Ascending aorta (tissue), 2 donors: ENCODE data around the gene CRYM. TPM values are rescaled to one million over a fixed set of nuclear protein-coding genes. Genes with fewer than 3 reads are reported as not detected.
A peak's percentile ranks its signal among the peaks of the same experiment; 100 is the strongest.

Source experiments
- DNase-seq, 2 donors: peaks; one replicate each; pipeline ENCODE4 v3.0.0-alpha.2; 2019; ENCODE audit warnings: low spot score in 2 of 2
- H3K27ac ChIP-seq, 2 donors: fragments of 200-600 bp; sonication (generic); one replicate each; pipeline ENCODE4 v1.5.1; 2016 to 2017; ENCODE audit warnings: mild to moderate bottlenecking in 1 of 2
- H3K27me3 ChIP-seq: fragments of 200-600 bp; sonication (generic); one replicate; pipeline ENCODE4 v1.5.1; 2017
- H3K36me3 ChIP-seq, 2 donors: fragments of 200-600 bp; sonication (generic); one replicate each; pipeline ENCODE4 v1.5.1; 2016
- H3K4me1 ChIP-seq, 2 donors: fragments of 200-600 bp; sonication (generic); one replicate each; pipeline ENCODE4 v1.5.1; 2016 to 2017; ENCODE audit warnings: mild to moderate bottlenecking in 1 of 2
- H3K4me3 ChIP-seq, 2 donors: fragments of 200-600 bp; sonication (generic); one replicate each; pipeline ENCODE4 v1.5.1; 2016 to 2017; ENCODE audit warnings: mild to moderate bottlenecking in 1 of 2
- H3K9me3 ChIP-seq, 2 donors: fragments of 200-600 bp; sonication (generic); one replicate each; pipeline ENCODE4 v1.5.1; 2016
- intact Hi-C: fragments of 100-400 bp; cut with DNase I; formaldehyde crosslinking; loops from one replicate; pipeline ENCODE4 v1.15.1; 2023
- total RNA-seq: library from RNA; depleted of rRNA; stranded (reverse); fragments of >200 nt; gene quantifications from one replicate; pipeline ENCODE4 v1.1.0, GENCODE V29; 2016
- TF ChIP-seq, protein P1 (sequence below), 3 experiments: fragments of 200-600 bp in 2 of 3; fragments of 450-650 bp in 1 of 3; sonication (generic) in 2 of 3; IDR thresholded peaks; one replicate each; pipeline ENCODE4 v1.5.1; 2016 to 2019; ENCODE audit warnings: antibody characterized with exemption in 3 of 3, mild to moderate bottlenecking in 1 of 3, moderate library complexity in 1 of 3

CRYM gene
- total RNA-seq, 1 donor from 2014 or later = not detected

DNA sequence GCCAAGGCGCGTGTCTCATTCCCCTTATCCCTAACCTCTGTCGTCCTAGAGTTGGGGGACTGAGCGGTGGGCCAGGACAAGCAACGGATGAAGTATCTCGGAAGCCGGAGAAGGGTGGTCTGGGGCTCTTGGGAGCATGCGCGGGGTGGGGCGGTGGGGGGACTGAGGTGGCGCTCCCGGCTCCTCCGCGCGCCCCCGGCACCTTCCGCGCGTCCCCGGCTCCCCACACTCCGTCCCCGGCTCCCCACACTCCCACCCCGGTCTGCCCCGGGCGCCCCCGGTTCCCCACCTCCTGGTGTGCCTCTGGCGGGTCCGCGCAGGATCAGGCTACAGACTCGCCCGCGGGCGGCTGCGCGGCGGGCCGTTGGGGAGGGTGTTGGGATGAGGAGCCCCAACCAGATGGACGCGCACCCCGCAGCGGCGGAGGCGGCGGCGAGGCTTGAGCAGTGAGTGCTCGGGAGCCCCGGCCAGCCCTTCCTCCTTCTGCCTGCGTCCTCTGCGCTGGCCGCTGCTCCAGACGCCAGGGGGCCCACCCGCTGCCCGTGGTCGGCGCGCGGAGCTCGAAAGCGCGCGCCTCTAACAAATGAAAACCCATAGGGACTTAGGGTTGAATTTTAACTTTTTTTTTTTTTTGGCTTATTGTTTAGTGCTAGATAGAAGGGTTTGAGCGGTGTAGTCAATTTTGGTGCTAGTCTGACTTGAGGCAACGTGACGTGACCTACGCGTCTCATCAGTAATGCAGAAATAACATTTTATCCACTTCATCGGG, 5.6 kb upstream of the CRYM start:
- TF ChIP-seq, protein P1, sequence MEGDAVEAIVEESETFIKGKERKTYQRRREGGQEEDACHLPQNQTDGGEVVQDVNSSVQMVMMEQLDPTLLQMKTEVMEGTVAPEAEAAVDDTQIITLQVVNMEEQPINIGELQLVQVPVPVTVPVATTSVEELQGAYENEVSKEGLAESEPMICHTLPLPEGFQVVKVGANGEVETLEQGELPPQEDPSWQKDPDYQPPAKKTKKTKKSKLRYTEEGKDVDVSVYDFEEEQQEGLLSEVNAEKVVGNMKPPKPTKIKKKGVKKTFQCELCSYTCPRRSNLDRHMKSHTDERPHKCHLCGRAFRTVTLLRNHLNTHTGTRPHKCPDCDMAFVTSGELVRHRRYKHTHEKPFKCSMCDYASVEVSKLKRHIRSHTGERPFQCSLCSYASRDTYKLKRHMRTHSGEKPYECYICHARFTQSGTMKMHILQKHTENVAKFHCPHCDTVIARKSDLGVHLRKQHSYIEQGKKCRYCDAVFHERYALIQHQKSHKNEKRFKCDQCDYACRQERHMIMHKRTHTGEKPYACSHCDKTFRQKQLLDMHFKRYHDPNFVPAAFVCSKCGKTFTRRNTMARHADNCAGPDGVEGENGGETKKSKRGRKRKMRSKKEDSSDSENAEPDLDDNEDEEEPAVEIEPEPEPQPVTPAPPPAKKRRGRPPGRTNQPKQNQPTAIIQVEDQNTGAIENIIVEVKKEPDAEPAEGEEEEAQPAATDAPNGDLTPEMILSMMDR (IDR thresholded peaks at IDR 0.05) = peak; percentile 14 to 63 (median 29)
- Histone ChIP-seq H3K27me3 (no peaks in the 10 kb centered on the region), H3K9me3 (no peaks in the 10 kb centered on the region), H3K27ac (peak overlapping the region; percentile 41 to 74), H3K4me3 (peak overlapping the region; percentile 53 to 68), H3K4me1 (peaks cover 0 to 4% of the 10 kb centered on the region in 2 donors), H3K36me3 (no peaks in the 10 kb centered on the region)
- intact Hi-C loops = loop anchor here (2.0 kb wide), 1 partner anchor 17 kb away; no protein-coding TSS in a partner anchor
- DNase-seq = no peak

DNA sequence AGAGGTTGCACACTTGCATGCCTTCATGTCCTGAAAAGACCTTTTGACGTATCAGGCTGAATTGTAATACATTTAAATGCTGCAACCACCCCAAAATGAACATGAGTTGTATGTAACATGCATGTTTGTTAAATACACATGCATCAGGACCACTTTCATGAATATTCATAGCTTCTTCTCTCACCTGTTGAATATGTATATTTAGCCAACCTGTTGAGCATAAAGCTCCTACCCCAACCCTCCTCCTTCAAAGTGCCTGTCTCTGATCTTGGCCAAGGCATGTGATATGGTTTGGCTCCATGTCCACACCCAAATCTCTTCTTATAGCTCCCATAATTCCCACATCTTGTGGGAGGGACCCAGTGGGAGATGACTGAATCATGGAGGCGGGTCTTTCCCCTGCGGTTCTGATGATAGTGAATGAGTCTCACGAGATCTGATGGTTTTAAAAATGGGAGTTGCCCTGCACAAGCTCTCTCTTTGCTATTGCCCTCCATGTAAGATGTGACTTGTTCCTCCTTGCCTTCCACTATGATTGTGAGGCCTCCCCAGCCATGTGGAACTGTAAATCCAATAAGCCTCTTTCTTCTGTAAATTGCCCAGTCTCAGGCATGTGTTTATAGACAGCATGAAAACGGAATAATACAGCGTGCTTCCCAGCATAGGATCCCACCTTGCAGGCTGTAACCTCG, 3.8 kb upstream of the CRYM start:
- Histone ChIP-seq H3K4me1 (peaks cover 0 to 4% of the 10 kb centered on the region in 2 donors), H3K27ac (no peak overlapping the region), H3K27me3 (no peaks in the 10 kb centered on the region), H3K9me3 (no peaks in the 10 kb centered on the region), H3K36me3 (no peaks in the 10 kb centered on the region), H3K4me3 (no peak overlapping the region)
- intact Hi-C loops = loop anchor here (2.0 kb wide), 1 partner anchor 19 kb away; no protein-coding TSS in a partner anchor
- TF ChIP-seq, protein P1 (IDR thresholded peaks at IDR 0.05) = no peak
- DNase-seq = peak in 1 of 2 donors; percentile 55

DNA sequence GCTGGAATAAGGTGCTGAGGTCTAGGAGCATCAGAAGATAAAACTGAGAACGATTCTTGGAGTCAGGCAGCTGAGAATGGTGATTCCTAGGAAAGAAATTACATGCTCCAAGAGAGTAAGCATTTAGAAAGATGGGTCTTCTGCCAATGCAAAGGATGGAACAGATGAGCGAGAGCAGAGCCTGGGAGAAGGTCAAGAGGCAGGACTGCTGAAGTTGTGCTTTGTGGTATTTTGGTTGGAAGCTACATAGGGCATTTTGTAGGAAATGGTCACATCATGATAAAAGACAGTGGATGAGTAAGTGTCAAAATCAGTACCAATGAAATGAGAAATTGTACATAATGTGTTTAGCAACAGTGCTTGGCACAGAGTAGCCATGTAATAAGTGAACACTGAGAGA, 1.4 kb upstream of the CRYM start:
- DNase-seq = peak in 1 of 2 donors; percentile 27
- intact Hi-C loops = no loop called here
- Histone ChIP-seq H3K4me3 (no peak overlapping the region), H3K36me3 (no peaks in the 10 kb centered on the region), H3K4me1 (peaks cover 0 to 4% of the 10 kb centered on the region in 2 donors), H3K9me3 (no peaks in the 10 kb centered on the region), H3K27ac (no peak overlapping the region), H3K27me3 (no peaks in the 10 kb centered on the region)
- TF ChIP-seq, protein P1 (IDR thresholded peaks at IDR 0.05) = no peak

DNA sequence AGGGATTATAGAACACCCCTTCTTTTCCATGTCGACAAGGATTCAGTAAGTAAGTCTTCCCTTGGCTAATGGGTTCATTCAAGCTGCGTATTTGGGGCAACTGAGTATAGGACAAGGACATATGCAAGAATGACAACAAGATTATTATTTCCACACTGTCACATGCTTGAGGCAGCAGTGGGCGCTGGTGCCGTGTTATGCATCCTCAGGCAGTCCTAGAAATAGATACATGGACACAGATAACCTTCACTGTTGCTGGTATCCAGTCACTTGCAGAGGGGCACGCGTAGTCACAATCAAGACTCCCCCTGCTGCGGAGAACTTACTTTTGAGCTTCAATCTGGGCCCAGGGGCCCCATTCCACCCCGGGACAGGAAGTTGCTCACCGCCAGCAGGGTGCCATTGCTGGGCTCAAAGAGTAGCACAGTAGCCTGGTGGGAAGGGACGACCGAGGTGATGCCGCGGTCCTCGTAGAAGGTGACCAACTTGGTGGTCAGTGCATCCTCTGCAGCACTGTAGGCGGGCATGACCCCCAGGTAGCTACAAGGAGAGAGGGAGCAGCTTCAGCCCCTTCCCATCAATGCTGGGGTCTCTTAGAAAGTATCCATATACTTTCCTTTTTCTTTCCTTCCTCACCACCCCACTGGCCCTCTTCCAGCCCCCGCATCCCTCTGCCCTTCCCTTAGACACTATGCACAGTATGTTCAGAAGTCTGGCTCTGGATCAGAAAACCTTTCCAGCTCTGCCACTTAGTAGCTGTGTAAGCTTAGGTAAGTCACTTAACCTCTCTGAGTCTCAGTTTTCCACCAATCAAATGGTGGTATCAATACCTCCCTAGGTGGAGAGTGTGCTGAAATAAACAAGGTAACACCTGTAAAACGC, 804 bp downstream of the CRYM start:
- Histone ChIP-seq H3K4me1 (no peaks in the 10 kb centered on the region), H3K36me3 (no peaks in the 10 kb centered on the region), H3K27me3 (no peaks in the 10 kb centered on the region), H3K27ac (no peak overlapping the region), H3K4me3 (peak overlapping the region; percentile 56 to 62), H3K9me3 (no peaks in the 10 kb centered on the region)
- TF ChIP-seq, protein P1 (IDR thresholded peaks at IDR 0.05) = no peak
- DNase-seq = peak in 1 of 2 donors; percentile 38
- intact Hi-C loops = no loop called here

DNA sequence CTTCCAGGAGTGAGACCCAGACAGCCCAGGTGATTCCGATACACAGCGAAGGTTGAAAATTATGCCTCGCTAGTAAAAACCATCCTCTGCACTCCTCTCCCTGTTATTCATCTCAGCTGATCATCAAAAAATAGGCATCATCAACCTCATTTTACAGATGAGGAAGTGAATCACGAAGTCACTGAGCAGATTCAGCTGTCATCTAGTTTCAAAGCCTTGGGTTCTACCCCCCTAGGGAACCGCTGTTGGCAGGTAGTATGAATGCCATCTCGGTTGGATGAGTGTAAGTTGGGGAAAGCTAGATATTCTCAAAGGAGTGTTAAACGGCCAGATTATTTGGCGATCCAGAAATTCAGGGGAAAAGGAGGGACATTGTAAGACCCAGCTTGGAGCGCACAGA, 2.0 kb downstream of the CRYM start:
- Histone ChIP-seq H3K27ac (no peak overlapping the region), H3K36me3 (no peaks in the 10 kb centered on the region), H3K27me3 (no peaks in the 10 kb centered on the region), H3K4me3 (no peak overlapping the region), H3K4me1 (no peaks in the 10 kb centered on the region), H3K9me3 (no peaks in the 10 kb centered on the region)
- TF ChIP-seq, protein P1 (IDR thresholded peaks at IDR 0.05) = no peak
- intact Hi-C loops = no loop called here
- peak in 1 of 2 donors; percentile 31 for DNase-seq
